Activated CD8-positive, alpha-beta T cell treated with anti-CD3 and anti-CD28 coated beads, Interleukin-2, amount 10 ng/mL, durations not matched to agents 7 days and 5 days (primary cell): ENCODE measurements around the gene AIF1. TPM values are rescaled to one million over a fixed set of nuclear protein-coding genes. Genes with fewer than 3 reads are reported as not detected.

Experiments used
- ATAC-seq: fragments of 150-1000 bp; cut with Tn5 transposase; one replicate; pipeline ENCODE4 v1.10.0; 2021; ENCODE audit warnings: moderate library complexity
- CTCF ChIA-PET: fragments of 350-600 bp; sonication (Branson Sonifier 250); formaldehyde crosslinking; loops from one replicate; lab custom pipeline; 2021; ENCODE audit warnings: antibody characterized with exemption; lab: Charles Lee
- POLR2A ChIA-PET: fragments of 350-600 bp; sonication (Branson Sonifier 250); formaldehyde crosslinking; loops from one replicate; lab custom pipeline; 2021; ENCODE audit warnings: antibody characterized with exemption; lab: Charles Lee
- DNase-seq: peaks from one replicate; pipeline ENCODE4 v3.0.0-alpha.2; 2020
- H3K27ac Mint-ChIP-seq: one replicate; pipeline ENCODE4 v1.8.0; 2021; ENCODE audit warnings: mild to moderate bottlenecking, mixed read lengths
- H3K27me3 Mint-ChIP-seq: one replicate; pipeline ENCODE4 v1.8.0; 2021; ENCODE audit warnings: low read depth, mixed read lengths
- H3K36me3 Mint-ChIP-seq: one replicate; pipeline ENCODE4 v1.8.0; 2021; ENCODE audit warnings: low read depth, mixed read lengths
- H3K4me1 Mint-ChIP-seq: one replicate; pipeline ENCODE4 v1.8.0; 2021; ENCODE audit warnings: low read depth, mixed read lengths
- H3K4me3 Mint-ChIP-seq: one replicate; pipeline ENCODE4 v1.8.0; 2021; ENCODE audit warnings: mild to moderate bottlenecking, mixed read lengths
- H3K9me3 Mint-ChIP-seq: one replicate; pipeline ENCODE4 v1.8.0; 2022; ENCODE audit warnings: mixed read lengths; ENCODE audit not compliant: insufficient read depth
- microRNA-seq: library from miRNA; unstranded; fragments of <30 nt; microRNA quantifications from one replicate; pipeline ENCODE4 v1.2.0, GENCODE V29; 2022
- total RNA-seq, 2 experiments: library from RNA; stranded (reverse); gene quantifications; one replicate each; pipeline ENCODE4 v1.2.3, GENCODE V29; 2021

The AIF1 gene
- total RNA-seq, 2 experiments from 2014 or later: 177 TPM

DNA sequence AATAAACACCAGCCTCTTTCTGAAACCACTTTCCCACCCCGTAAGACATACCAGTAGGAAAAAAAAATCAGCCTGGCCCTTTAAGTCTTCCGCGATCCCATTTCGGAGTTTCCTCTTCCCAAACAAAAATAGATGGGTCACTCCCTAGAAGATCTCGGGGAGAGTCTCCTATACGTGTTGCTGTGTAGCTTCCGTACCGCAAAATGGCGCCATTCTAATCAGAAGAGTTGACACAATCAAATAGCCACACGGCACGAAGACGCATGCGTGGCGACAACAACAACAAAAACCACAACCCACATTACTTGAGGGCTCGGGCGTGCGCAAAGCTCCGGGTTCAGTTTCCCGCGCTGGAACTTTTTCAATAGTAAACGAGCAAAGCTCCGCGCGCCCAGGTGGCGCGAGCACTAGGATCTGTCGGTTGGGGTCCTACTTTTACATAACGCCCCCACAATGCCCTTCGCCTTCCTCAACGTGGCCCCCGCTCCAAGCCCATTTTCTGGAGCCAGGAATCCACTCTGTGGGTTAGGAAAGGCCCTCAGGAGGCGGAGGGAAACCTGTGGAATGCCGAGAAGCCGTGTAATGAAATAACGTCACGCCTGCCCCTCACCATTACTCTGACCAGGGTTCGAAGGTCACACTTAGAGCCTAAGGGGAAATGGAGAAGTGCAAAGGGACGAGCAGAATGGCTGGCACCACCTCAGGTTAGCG is 49.9 kb downstream of the AIF1 start, which contains the start of gene GPANK1:
TSS of gene GPANK1 (minus strand) at position 208 of the 711 bp plus-strand sequence. CDS start 519 bp downstream, outside the sequence.
- H3K36me3 Mint-ChIP-seq: peaks cover 82% of the 10 kb centered on the region

GRCh38 chr6:31665501-31666336 is 50.7 kb downstream of the AIF1 start, which contains the start of gene CSNK2B:
Gene CSNK2B, plus strand, starts transcription at chr6:31666080. Its CDS starts 752 bp downstream, at chr6:31666832.
- ChIA-PET CTCF (interaction anchor here (1.1 to 4.5 kb wide), 4 partner anchors 13 to 104 kb away, joined by 3 to 34 read pairs (median 4); partner anchors contain the start of genes BAG6 and MSH5), POLR2A (interaction anchor here (0.7 to 4.5 kb wide), 20 partner anchors 12 to 1306 kb away, joined by 3 to 109 read pairs (median 6); partner anchors contain the start of genes ABHD16A, APOM, BAG6 and DDX39B)
- Mint-ChIP-seq H3K27me3 (no peaks in the 10 kb centered on the region), H3K36me3 (peaks cover 85% of the 10 kb centered on the region), H3K9me3 (no peaks in the 10 kb centered on the region), H3K4me1 (peaks cover 73% of the 10 kb centered on the region), H3K4me3 (peak within 1 kb of the TSS; percentile 96), H3K27ac (peak within 1 kb of the TSS; percentile 95)
- DNase-seq (peak; percentile 99), ATAC-seq (peak; percentile 85)

More for the DNA sequence above, 49.9 kb downstream of the AIF1 start, which contains the start of gene GPANK1:
- ChIA-PET POLR2A (interaction anchor here (0.7 to 4.5 kb wide), 22 partner anchors 11 to 1307 kb away, joined by 3 to 109 read pairs (median 6); partner anchors contain the start of genes ABHD16A, APOM, BAG6 and DDX39B), CTCF (interaction anchor here (0.8 to 4.5 kb wide), 8 partner anchors 12 to 163 kb away, joined by 3 to 34 read pairs (median 4); partner anchors contain the start of genes ATP6V1G2, BAG6, HSPA1B and NFKBIL1)
- no peaks in the 10 kb centered on the region for H3K27me3 Mint-ChIP-seq
- peak within 1 kb of the TSS; percentile 96 for H3K4me3 Mint-ChIP-seq
- peak within 1 kb of the TSS; percentile 95 for H3K27ac Mint-ChIP-seq
- H3K4me1 Mint-ChIP-seq: peaks cover 77% of the 10 kb centered on the region
- H3K9me3 Mint-ChIP-seq: no peaks in the 10 kb centered on the region
- ATAC-seq (peak; percentile 34), DNase-seq (peak; percentile 96)

DNA sequence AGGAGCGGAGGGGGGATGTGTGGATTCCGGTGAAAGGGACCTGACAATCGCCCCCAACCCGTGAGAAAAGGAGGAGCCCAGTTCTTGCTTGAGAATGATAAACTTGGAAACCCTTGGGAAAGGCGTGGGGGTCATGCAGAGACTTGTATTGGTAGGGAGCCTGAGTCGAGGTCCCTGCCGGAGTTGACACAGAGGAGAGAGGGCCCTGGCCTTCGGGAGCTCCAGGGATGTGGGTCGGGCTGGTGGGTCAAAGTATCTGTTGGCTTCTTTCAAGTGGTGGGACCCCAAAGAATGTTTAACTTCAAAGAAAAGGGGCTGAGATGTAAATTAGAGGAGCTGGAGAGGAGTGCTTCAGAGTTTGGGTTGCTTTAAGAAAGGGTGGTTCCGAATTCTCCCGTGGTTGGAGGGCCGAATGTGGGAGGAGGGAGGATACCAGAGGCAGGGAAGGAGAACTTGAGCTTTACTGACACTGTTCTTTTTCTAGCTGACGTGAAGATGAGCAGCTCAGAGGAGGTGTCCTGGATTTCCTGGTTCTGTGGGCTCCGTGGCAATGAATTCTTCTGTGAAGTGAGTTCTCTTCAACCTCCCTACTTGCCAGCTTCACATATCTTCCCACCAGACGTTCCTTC is 51.4 kb downstream of the AIF1 start:
- Mint-ChIP-seq H3K27me3 (no peaks in the 10 kb centered on the region), H3K27ac (peak overlapping the region; percentile 95), H3K4me1 (peaks cover 65% of the 10 kb centered on the region), H3K4me3 (peak overlapping the region; percentile 96), H3K9me3 (no peaks in the 10 kb centered on the region), H3K36me3 (peaks cover 88% of the 10 kb centered on the region)
- no peak for DNase-seq
- POLR2A ChIA-PET: interaction anchor here (0.8 to 4.5 kb wide), 5 partner anchors 13 to 124 kb away, joined by 3 to 109 read pairs (median 23); partner anchors contain the start of genes APOM, BAG6, DDX39B and MSH5
- ATAC-seq: no peak
- CTCF ChIA-PET: interaction anchor here (0.6 to 4.5 kb wide), 7 partner anchors 13 to 161 kb away, joined by 3 to 34 read pairs (median 3); partner anchors contain the start of genes BAG6, HSPA1B and MSH5

Small RNA genes within 50 kb of the gene (microRNA-seq; reads per million reads assigned to microRNA genes)
- not detected for gene MIR6832

Other genes starting within 250 kb of the AIF1 start
- 1 to 10 TPM; 8.7 to 9.0 TPM for gene MICA, start 211.6 kb upstream of the AIF1 start, total RNA-seq
- 10 to 100 TPM; 49.0 TPM for gene MICB, start 117.1 kb upstream of the AIF1 start, total RNA-seq
- not detected for gene MCCD1, start 86.3 kb upstream of the AIF1 start, total RNA-seq
- 100 to 1,000 TPM; 477 to 488 TPM for gene DDX39B, start 73.2 kb upstream of the AIF1 start, total RNA-seq
- 1 to 10 TPM; 2.5 TPM for gene ATP6V1G2, start 68.6 kb upstream of the AIF1 start, total RNA-seq
- 10 to 100 TPM; 13.5 to 14.2 TPM for gene NFKBIL1, start 67.6 kb upstream of the AIF1 start, total RNA-seq
- gene LTA, start 42.9 kb upstream of the AIF1 start, total RNA-seq: 10 to 100 TPM; 19.4 to 24.6 TPM
- gene TNF, start 39.7 kb upstream of the AIF1 start, total RNA-seq: 10 to 100 TPM; 53.4 to 55.0 TPM
- 100 to 1,000 TPM; 613 to 618 TPM for gene LTB, start 32.8 kb upstream of the AIF1 start, total RNA-seq
- gene LST1, start 29.0 kb upstream of the AIF1 start, total RNA-seq: 100 to 1,000 TPM; 125 to 139 TPM
- gene NCR3, start 22.2 kb upstream of the AIF1 start, total RNA-seq: 100 to 1,000 TPM; 107 to 115 TPM
- 100 to 1,000 TPM; 260 to 279 TPM for gene PRRC2A, start 5.5 kb downstream of the AIF1 start, total RNA-seq
- gene BAG6, start 37.4 kb downstream of the AIF1 start, total RNA-seq: 100 to 1,000 TPM; 259 to 267 TPM
- 1 to 10 TPM; 3.2 to 5.1 TPM for gene APOM, start 40.7 kb downstream of the AIF1 start, total RNA-seq
- gene C6orf47, start 45.5 kb downstream of the AIF1 start, total RNA-seq: 10 to 100 TPM; 22.5 to 23.8 TPM
- gene GPANK1, start 49.8 kb downstream of the AIF1 start, total RNA-seq: 10 to 100 TPM; 29.0 to 34.7 TPM
- 100 to 1,000 TPM; 233 to 250 TPM for gene CSNK2B, start 50.8 kb downstream of the AIF1 start, total RNA-seq
- gene LY6G5B, start 54.7 kb downstream of the AIF1 start, total RNA-seq: 10 to 100 TPM; 22.6 to 23.2 TPM
- gene LY6G5C, start 65.8 kb downstream of the AIF1 start, total RNA-seq: 1 to 10 TPM; 4.3 to 5.5 TPM
- 10 to 100 TPM; 52.1 to 55.4 TPM for gene ABHD16A, start 88.1 kb downstream of the AIF1 start, total RNA-seq
- not detected for gene LY6G6F, start 91.6 kb downstream of the AIF1 start, total RNA-seq
- not detected for gene LY6G6D, start 100.1 kb downstream of the AIF1 start, total RNA-seq
- gene LY6G6C, start 106.5 kb downstream of the AIF1 start, total RNA-seq: under 1 TPM in 1 of 2 experiments, not detected in 1; 0.26 TPM
- gene MPIG6B, start 108.1 kb downstream of the AIF1 start, total RNA-seq: under 1 TPM; 0.71 to 0.91 TPM
- 10 to 100 TPM; 31.9 to 33.7 TPM for gene DDAH2, start 114.1 kb downstream of the AIF1 start, total RNA-seq
- gene CLIC1, start 121.3 kb downstream of the AIF1 start, total RNA-seq: 100 to 1,000 TPM; 617 to 651 TPM
- gene MSH5, start 124.8 kb downstream of the AIF1 start, total RNA-seq: 10 to 100 TPM; 64.8 to 73.6 TPM
- 10 to 100 TPM; 14.3 to 15.4 TPM for gene SAPCD1, start 147.4 kb downstream of the AIF1 start, total RNA-seq
- 1 to 10 TPM; 6.4 to 6.6 TPM for gene VWA7, start 162.1 kb downstream of the AIF1 start, total RNA-seq
- 100 to 1,000 TPM; 114 to 115 TPM for gene VARS1, start 180.5 kb downstream of the AIF1 start, total RNA-seq
- gene LSM2, start 191.7 kb downstream of the AIF1 start, total RNA-seq: 100 to 1,000 TPM; 123 to 128 TPM
- gene HSPA1L, start 200.0 kb downstream of the AIF1 start, total RNA-seq: 1 to 10 TPM; 3.0 to 3.1 TPM
- 10 to 100 TPM; 75.6 to 75.7 TPM for gene HSPA1A, start 200.3 kb downstream of the AIF1 start, total RNA-seq
- gene HSPA1B, start 212.5 kb downstream of the AIF1 start, total RNA-seq: 10 to 100 TPM; 84.6 to 87.1 TPM
- 10 to 100 TPM; 16.5 to 17.8 TPM for gene NEU1, start 247.6 kb downstream of the AIF1 start, total RNA-seq